ENCODE measurements around the gene AADACL4.
A peak's percentile ranks its signal among the peaks of the same experiment; 100 is the strongest.

The AADACL4 gene

DNA sequence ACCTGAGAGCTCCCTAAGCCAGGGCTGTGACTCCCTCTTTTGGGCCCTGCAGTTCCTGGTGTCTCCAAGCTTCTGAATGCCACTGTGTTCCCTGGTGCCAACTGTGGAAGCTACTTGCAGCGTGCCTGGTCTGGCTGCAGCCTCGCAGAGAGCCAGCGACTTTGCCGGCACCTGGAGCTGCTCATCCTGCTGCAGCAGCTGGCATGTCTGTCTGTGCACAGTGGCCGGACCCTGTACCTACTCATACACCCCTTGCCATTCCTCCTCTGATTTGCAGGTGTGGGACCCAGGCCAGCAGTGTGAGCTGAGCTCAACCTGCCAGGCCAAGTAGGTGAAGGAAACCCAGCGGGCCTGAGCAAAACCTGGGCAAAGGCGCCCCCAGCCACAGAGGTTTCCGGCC is 12.3 kb upstream of the AADACL4 start:
- no peak overlapping the region for H3K27ac ChIP-seq
- no peak for DNase-seq
- H3K27me3 ChIP-seq (replicated peaks), result no peaks in the 10 kb centered on the region
- TF ChIP-seq, protein P1, sequence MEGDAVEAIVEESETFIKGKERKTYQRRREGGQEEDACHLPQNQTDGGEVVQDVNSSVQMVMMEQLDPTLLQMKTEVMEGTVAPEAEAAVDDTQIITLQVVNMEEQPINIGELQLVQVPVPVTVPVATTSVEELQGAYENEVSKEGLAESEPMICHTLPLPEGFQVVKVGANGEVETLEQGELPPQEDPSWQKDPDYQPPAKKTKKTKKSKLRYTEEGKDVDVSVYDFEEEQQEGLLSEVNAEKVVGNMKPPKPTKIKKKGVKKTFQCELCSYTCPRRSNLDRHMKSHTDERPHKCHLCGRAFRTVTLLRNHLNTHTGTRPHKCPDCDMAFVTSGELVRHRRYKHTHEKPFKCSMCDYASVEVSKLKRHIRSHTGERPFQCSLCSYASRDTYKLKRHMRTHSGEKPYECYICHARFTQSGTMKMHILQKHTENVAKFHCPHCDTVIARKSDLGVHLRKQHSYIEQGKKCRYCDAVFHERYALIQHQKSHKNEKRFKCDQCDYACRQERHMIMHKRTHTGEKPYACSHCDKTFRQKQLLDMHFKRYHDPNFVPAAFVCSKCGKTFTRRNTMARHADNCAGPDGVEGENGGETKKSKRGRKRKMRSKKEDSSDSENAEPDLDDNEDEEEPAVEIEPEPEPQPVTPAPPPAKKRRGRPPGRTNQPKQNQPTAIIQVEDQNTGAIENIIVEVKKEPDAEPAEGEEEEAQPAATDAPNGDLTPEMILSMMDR (IDR thresholded peaks at IDR 0.05; ENCODE audit: low read depth, low read length, missing control alignments), result no peak
- no peak overlapping the region for H3K4me3 ChIP-seq (ENCODE audit: low read depth, low read length)
- in situ Hi-C loops (cut with HindIII; ENCODE audit: low pct_ligation_motif_present, low sequenced_read_pairs), result loop anchor here (25.0 kb wide), 1 partner anchor 344 kb away; no protein-coding TSS in a partner anchor
- H3K36me3 ChIP-seq (replicated peaks), result no peaks in the 10 kb centered on the region

DNA sequence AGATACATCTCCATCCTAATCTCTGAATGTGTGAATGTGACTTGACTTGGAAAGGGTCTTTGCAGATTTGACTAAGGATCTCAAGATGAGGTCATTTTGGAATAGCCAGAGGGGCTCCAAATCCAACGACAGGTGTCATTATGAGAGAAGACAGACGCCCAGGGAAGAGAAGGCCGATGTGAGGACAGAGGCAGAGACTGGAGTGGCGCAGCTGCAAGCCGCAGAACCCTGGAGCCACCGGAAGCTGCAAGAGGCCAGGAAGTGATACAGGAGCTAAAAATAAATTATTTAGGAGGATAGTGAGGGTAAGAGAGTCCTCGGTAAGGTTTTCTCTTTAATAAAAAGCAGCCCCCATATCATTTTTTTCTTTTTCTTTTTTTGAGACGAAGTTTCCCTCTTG is 9.7 kb upstream of the AADACL4 start:
- Histone ChIP-seq H3K4me3 (ENCODE audit: low read depth, low read length) (no peak overlapping the region), H3K36me3 (replicated peaks) (no peaks in the 10 kb centered on the region), H3K27ac (no peak overlapping the region), H3K27me3 (replicated peaks) (no peaks in the 10 kb centered on the region)
- in situ Hi-C loops (cut with HindIII; ENCODE audit: low pct_ligation_motif_present, low sequenced_read_pairs), result loop anchor here (25.0 kb wide), 1 partner anchor 347 kb away; no protein-coding TSS in a partner anchor
- TF ChIP-seq, protein P1 (IDR thresholded peaks at IDR 0.05; ENCODE audit: low read depth, low read length, missing control alignments), result no peak
- no peak for DNase-seq

DNA sequence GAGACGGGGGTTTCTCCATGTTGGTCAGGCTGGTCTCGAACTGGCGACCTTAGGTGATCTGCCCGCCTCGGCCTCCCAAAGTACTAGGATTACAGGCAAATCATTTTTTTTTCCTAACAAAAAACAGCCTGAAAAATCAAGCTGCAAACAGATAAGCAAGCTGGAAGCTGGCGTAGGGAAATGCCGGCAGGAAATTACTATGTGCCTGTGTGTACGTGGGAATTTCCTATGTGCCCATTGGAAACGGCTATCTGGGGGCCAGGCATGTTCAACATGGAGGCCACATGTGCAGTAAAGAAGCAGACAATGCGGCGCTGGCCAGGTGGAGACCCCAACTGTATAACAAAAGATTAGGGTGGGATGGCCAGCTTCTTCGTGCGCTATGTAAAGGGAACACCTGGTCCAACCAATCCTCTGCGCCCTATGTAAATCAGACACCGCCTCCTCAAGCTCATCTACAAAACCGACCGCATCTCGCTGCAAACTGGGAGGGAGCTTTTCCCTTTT is 9.1 kb upstream of the AADACL4 start:
- no peak overlapping the region for H3K27ac ChIP-seq
- no peak overlapping the region for H3K4me3 ChIP-seq (ENCODE audit: low read depth, low read length)
- no peaks in the 10 kb centered on the region for H3K27me3 ChIP-seq (replicated peaks)
- in situ Hi-C loops (cut with HindIII; ENCODE audit: low pct_ligation_motif_present, low sequenced_read_pairs), result loop anchor here (25.0 kb wide), 1 partner anchor 347 kb away; no protein-coding TSS in a partner anchor
- DNase-seq, result no peak
- TF ChIP-seq, protein P1 (IDR thresholded peaks at IDR 0.05; ENCODE audit: low read depth, low read length, missing control alignments), result no peak
- H3K36me3 ChIP-seq (replicated peaks), result no peaks in the 10 kb centered on the region

DNA sequence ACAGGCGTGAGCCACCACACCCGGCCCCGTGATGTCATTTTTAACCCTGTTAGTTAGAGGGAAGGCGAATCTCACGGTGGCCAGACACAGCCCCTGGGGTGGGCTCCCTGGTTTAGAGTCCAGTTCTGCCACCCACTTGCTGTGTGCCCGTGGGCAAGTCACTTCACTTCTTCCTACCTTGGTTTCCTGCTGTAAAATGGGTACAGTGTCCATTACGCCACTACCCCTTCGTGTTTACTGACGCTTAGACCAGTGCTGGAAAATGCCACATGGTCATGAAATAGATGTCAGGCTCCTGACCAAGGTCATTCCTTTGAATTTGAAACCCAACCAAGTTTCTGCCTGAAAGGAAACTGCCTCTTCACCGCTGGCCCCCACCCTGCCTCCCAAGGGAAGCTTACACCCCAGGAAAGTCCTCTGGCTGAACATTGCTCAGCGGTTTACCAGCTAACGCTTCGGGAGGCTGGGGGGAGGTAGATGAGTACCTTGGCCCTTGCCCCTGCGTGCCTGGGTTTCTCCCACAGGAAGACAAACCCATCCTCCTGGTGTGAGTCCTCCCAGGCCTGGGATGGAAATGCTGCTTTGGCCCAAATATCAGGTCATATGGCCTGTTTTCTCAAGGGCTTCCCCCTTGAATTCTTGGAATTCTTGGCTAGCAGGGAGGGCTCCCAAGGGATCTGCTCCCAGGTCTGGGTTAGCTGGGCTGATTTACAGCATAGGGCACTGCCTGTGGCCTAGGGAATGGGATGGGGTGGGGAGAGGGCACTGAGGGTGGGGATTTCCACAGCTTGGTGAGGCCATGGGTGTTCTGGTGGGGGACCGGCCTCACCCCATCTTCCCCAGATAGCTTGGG is 7.6 kb upstream of the AADACL4 start:
- Histone ChIP-seq H3K36me3 (replicated peaks) (no peaks in the 10 kb centered on the region), H3K4me3 (ENCODE audit: low read depth, low read length) (no peak overlapping the region), H3K27me3 (replicated peaks) (no peaks in the 10 kb centered on the region), H3K27ac (peak overlapping the region; percentile 73)
- peak; percentile 91 for DNase-seq
- in situ Hi-C loops (cut with HindIII; ENCODE audit: low pct_ligation_motif_present, low sequenced_read_pairs), result loop anchor here (25.0 kb wide), 1 partner anchor 349 kb away; no protein-coding TSS in a partner anchor
- TF ChIP-seq, protein P1 (IDR thresholded peaks at IDR 0.05; ENCODE audit: low read depth, low read length, missing control alignments), result no peak

DNA sequence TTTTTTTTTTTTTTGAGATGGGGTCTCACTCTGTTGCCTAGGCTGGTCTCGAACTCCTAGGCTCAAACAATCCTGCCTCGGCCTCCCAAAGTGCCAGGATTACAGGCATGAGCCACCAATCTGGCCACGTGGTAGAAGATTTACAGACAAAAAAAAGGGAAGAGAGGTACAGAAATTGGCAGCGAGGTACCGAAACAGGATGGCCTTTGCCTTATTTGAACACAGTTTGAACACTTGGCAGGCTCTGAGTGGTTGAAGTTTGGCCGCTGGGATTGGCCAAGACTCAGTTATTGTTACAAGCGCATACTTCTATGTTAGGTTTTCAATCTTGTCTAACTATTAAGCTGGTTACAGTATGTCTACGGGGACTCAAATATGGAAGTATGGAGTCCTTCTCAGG is 6.2 kb upstream of the AADACL4 start:
- no peak overlapping the region for H3K4me3 ChIP-seq (ENCODE audit: low read depth, low read length)
- no peak for DNase-seq
- H3K27ac ChIP-seq, result no peak overlapping the region
- in situ Hi-C loops (cut with HindIII; ENCODE audit: low pct_ligation_motif_present, low sequenced_read_pairs), result loop anchor here (25.0 kb wide), 1 partner anchor 350 kb away; no protein-coding TSS in a partner anchor
- TF ChIP-seq, protein P1 (IDR thresholded peaks at IDR 0.05; ENCODE audit: low read depth, low read length, missing control alignments), result no peak
- H3K27me3 ChIP-seq (replicated peaks), result no peaks in the 10 kb centered on the region
- no peaks in the 10 kb centered on the region for H3K36me3 ChIP-seq (replicated peaks)

All from brain microvascular endothelial cell (primary cell).